Tongue (tissue), 3 donors: Measurements from ENCODE around the gene HOXB6. TPM values are rescaled to one million over a fixed set of nuclear protein-coding genes. Genes with fewer than 3 reads are reported as not detected.

Experiments used
- DNase-seq: peaks from one replicate; pipeline ENCODE4 v3.0.0-alpha.2; 2015
- small RNA-seq: library from RNA; depleted of rRNA; stranded (forward); fragments of <200 nt; gene quantifications from one replicate; pipeline ENCODE3, GENCODE V24; 2014; ENCODE audit warnings: low replicate concordance
- total RNA-seq: library from RNA; depleted of rRNA; stranded (reverse); fragments of >200 nt; gene quantifications from one replicate; pipeline ENCODE4 v1.2.3, GENCODE V29; 2014

The HOXB6 gene
- total RNA-seq, 1 donor from 2014 or later = not detected

DNA sequence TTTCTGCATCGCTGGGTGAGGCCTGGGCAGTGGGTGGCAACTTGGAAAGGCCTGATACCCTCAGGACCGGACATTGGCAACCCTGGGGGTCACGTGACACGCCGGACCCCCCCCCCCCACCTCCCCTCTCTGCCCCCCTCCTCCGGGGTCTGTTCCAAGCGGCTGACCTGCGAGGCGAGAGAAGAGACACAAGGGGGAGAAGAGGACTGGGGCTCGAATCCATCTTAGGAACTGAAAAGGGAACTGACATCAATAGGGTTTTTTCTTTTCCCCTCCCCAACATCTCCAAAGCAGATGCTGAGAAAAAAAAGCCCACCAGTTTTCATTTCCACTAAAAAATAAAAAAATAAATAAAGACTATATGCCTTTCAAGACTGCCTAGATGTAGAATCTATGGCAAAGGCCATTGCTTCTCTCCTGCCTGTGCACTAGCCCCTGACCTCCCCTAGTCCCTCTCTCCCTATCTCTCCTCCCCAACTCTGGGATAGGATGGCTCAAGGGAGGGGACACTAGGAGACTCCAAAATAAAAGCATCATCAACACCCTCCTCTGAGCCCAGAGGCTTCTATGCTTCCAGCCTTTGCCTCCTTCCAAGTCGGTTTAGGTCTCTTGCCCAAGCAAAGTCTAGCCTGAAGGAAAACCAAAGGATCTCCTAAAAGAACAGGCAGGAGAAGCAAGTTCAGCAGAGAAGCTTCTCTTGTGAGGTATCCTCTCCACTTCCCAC is 52.2 kb downstream of the HOXB6 start:
- peak; percentile 28 for DNase-seq

DNA sequence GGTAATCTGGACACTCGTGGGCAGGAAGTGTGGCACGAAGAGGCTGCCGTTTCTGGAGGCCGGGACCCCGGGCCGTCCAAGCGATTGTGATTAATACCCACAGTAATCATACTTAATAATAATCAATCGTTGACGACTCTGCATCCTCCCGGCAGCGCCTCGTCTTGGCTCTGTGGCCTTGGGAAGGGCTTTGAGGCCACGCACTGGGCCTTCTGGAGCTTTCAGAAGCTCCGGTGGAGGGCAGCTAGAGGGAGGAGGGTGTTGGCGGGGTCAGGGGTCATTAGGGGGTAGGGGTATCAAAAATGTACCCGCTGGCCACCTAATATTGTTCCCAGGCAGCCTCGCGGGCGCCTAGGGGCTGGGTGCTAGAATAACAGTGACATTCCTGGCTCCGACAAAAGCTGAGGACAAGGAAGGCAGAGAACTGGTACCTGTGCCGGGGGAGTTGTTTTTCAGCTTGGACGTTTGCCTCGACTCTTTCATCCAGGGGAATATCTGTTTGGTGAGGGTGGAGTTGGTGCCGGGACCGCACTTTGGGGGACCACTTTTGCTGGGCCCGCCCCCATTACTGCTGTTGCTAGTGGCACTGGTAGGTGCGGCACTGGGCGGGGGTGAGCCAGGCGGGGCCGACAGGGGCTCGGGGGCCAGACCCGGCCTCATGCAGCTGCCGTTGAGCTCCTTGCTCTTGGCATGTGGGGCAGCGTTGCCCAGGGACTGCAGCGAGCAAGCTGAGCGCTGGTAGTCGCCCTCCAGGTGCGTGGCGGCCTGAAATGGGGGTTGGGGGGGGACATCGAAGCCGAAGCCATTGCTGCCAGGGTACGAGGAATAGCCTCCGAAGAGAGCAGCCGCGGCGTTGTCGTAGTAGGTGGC is 53.0 kb downstream of the HOXB6 start:
- peak; percentile 42 for DNase-seq

DNA sequence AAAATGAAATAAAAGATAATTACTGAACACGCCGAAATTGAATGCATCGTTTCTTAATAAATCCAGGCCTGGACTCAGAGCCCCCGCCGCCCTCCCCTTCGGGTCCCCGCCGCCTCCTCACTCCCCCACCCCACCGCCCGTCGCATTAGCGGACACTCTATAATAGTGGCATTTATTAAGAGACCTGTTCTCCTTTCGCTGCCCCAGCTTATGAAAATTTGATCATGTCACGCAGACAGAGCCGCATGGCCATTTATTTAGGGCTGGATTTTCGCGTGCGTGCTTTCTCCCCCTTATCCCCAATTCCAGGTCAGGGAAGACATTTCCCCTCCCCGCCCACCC is 53.6 kb downstream of the HOXB6 start:
- peak; percentile 9 for DNase-seq

DNA sequence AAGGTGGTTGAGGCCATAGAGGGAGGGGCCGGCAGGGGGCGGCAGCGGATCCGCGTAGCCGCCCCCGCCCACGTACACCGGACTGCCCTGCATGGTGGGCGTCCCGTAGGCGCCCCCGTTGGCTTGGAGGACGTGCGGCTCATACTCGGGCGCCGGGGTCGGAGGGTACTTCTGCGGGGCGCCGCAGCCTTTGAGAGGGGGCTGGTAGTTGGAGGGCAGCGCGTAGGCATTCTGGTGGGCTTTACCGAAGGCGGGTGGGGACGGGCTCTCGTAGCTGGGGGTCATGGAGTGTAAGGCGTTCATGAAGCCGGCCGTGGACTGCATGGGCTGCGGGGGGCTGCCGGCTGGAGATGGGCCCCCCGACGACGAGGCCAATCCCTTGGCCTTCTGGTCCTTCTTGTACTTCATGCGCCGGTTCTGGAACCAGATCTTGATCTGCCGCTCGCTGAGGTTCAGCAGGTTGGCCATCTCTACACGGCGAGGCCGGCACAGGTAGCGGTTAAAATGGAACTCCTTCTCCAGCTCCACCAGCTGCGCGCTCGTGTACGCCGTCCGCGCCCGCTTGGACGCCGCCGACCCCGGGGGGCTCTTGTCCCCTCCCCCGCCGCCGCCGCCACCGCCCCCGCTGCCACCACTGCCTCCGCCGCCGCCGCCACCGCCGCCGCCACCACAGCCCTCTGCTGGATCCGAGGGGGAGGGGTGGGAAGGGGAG is 54.1 kb downstream of the HOXB6 start:
- no peak for DNase-seq

DNA sequence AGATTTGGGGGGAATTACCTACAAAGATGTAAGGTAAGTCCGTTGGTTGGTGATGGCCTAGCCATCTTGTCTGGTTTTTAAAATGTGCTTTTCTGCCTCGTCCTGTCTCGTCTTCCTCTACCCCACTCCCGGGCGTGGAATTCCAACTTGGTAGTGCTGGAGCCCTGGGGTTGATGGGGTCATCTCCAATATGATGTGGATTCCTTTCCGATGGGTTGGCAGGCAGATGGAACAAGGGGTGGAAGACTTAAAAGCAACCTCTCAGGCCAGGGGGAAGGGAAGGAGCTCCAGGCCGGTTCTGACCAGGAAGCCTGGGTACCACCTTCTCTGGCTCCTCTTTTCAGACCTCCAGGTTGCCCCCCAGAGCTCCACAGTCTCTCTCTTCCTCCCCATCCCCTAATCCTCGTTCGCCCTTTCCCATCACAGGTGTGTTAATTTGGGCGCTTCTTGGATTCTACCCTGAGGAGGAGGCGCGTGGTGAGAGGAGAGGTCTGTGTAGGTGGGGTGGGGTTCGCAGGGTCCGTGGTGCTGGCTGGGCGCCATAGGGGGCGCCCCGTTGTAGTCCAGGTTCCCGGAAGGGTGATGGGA is 54.8 kb downstream of the HOXB6 start:
- no peak for DNase-seq

DNA sequence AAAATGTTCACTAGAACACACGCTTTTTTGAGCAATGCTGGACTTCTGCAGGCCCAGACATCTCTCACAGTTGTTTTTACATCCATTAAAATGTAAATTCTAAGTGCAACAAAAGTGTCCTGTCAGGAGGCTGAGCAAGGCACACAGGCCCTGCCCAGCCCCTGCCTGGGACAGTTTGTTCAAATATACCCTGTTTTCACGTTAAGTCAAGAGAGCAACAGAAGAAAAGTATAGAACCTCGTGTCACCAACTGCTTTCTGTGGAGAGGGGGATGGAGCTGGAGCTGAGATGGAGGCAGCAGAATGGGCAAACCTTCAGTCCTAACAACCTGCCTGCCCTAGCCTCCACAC is 55.5 kb downstream of the HOXB6 start:
- DNase-seq = no peak

DNA sequence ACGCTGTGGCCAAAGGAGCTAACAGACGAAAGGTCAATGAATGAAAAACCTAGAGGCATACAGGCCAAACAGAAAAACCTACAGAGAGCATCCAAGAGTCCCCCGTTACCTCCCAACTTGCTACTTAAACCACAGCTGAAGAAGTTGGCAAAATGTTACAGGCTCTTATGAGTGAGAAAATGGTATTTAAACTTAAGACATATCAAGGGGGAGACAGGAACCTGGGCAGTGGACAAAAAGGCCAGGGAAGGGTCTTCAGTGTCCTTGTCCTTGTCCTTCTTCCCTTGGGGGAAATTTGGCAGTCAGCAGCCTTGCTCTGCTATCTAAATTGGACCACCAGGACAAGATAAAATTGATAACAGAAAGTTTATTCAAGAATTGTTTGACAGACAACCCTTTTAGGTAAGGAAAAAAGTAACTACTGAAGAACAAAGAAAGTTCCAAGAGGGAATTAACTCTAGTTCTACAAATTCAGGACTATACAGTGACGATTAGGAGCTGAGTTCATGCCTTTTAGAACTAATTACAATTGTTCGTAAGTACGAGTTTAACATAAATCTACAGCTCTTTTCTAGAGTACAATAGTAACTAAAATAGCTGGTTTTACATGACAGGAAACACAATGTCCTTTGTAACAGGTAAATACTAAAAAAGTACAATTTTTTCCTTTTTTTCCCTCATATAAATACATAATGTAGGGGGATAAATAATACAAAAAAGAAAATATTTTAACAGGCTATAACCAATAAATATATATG is 56.1 kb downstream of the HOXB6 start:
- DNase-seq = no peak

DNA sequence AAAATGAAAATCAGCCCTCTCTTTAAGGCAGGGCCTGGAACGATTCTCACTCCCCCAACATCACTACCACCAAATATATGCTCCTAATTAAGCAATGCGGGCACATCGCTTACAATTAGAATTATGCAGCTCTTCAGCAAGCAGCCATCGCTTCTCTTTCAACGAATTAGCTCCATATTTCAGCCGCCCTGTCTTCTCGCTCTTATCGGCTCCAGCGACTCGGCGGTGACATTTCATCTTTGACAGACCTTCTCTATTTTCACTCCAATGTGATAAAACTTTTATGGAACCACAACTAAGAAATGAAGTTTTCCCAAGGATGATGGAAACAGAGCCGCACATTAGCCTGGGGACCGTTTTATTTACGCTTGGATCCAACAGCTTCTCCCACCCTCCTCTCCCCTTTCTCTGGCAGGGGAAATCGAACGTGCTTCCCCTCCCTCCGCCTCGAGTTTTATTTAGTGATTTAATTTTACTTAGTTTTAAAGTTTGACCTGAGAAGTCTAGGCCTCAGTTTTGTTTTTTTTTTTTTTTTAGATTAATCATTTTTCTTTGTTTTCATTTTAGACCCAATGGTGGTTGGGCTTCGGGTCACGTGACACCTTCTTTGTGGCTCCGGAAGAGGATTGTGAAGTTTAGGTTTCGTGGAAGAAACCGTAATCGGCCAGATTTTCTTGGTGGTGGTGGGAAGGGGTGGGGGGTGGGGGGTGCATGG is 56.8 kb downstream of the HOXB6 start:
- DNase-seq = peak; percentile 68

DNA sequence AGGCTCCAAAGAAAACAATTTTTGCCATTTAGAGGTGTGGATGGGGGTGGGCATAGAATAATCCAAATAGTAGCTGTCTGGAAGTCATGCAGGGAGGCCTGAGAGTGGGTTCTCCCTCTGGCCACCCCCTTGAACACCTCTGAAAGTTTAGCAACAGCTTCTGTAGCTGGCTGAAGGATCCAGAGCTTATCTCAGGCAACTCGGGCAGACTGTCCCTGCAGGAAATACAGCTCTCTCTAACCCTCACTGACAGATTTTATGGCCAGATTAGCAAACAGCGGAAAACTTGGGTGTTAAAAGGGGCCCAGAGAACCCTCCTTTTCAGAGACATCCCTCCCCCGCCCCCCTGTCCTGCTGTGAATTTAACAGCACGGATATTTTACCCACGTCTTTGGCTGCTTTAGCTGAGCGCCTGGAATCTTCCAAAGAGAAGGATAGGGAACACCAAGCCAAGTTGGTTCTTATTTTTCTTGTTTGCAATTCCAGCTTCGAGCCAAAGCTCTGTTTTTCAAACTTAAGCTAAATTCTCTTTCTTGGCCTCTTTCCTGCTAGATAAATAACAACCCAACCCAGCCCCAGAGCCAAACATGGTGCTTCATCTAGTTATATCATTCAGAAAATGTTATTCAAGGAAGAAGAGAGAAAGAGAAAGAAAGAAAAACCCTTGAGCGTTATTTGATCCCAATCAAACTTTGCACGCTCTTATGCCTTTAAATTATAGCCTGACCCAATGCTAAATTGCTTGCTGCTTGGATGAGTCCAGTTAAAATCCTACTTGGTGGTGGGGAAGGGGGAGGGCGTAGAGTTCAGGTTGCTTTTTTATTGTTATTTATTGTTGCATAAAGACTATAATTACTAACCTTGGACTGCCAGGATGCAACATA is 57.6 kb downstream of the HOXB6 start:
- DNase-seq = peak; percentile 71

DNA sequence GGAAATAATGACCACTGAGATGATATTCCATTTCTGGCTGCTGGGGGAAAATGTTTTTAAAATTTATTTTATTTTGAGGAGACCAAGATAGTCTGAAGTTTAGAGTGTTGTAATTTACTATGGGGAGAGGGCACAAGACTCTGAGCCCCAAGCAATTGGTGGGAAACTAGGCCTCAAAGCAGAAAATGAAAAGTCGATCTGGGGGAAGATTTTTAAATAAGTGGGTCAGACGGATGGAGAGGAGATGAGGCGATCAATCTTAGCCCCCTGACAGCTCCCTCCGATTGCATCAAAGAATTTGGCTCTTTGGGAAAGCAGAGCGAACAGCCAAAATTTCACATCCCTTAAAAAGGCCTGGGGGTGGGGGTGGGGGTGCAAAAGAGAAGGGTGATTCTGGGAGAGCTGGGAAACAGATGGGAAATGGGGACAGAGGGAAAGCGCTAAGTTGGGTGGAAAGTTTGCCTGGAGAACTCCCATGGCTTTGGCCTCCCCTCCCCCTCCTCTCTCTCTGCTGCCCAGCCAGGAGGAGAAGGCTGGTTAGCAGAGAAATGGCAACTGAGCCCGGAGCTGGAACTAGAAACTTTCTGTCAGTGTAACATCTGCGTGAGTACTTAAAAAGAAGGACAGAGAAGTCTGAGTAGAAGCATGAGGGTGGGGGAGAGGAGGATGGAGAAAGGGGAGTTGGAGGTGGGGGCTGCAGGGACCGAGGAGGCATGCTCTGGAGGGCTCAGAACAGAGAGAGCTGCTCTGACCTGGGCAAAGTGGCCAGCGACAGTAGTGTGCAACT is 58.5 kb downstream of the HOXB6 start:
- peak; percentile 66 for DNase-seq

Small RNAs within 50 kb of the gene (small RNA-seq; reads per million reads assigned to genes)
- gene MIR196A1 = not detected

Other genes starting within 250 kb of the HOXB6 start
- gene SKAP1, start 174.8 kb downstream of the HOXB6 start, total RNA-seq = 0.41 TPM
- not detected for gene HOXB1, start 74.0 kb downstream of the HOXB6 start, total RNA-seq
- 4.1 TPM for gene HOXB2, start 59.9 kb downstream of the HOXB6 start, total RNA-seq
- 0.92 TPM for gene HOXB4, start 26.6 kb downstream of the HOXB6 start, total RNA-seq
- 3.4 TPM for gene HOXB3, start 14.7 kb downstream of the HOXB6 start, total RNA-seq
- gene HOXB5, start 11.2 kb downstream of the HOXB6 start, total RNA-seq = not detected
- gene HOXB7, start 6.0 kb upstream of the HOXB6 start, total RNA-seq = 0.51 TPM
- gene HOXB8, start 10.3 kb upstream of the HOXB6 start, total RNA-seq = not detected
- not detected for gene HOXB9, start 21.4 kb upstream of the HOXB6 start, total RNA-seq
- not detected for gene PRAC1, start 117.5 kb upstream of the HOXB6 start, total RNA-seq
- not detected for gene PRAC2, start 118.2 kb upstream of the HOXB6 start, total RNA-seq
- not detected for gene HOXB13, start 123.8 kb upstream of the HOXB6 start, total RNA-seq
- not detected for gene TTLL6, start 212.2 kb upstream of the HOXB6 start, total RNA-seq
- gene CALCOCO2, start 226.0 kb upstream of the HOXB6 start, total RNA-seq = 63.4 TPM